ENCODE results near the gene GIMAP8.
"Not testable (repeated sequence)": the region's sequence is repeated elsewhere in the genome, so short reads cannot be mapped to it uniquely, and the experiment has no call there.

GIMAP8 gene

DNA sequence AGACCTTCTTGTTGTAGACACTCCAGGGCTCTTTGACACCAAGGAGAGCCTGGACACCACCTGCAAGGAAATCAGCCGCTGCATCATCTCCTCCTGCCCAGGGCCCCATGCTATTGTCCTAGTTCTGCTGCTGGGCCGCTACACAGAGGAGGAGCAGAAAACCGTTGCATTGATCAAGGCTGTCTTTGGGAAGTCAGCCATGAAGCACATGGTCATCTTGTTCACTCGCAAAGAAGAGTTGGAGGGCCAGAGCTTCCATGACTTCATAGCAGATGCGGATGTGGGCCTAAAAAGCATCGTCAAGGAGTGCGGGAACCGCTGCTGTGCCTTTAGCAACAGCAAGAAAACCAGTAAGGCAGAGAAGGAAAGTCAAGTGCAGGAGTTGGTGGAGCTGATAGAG is 69.7 kb downstream of the GIMAP8 start:
- POLR2A ChIA-PET, result no interaction called here
- Histone ChIP-seq H3K4me1 (ENCODE audit: control insufficient read depth, insufficient read depth, low read length) (no peaks in the 10 kb centered on the region), H3K27ac (ENCODE audit: extremely low read depth, low read depth, low read length) (no peak overlapping the region), H3K36me3 (ENCODE audit: control insufficient read depth in 2 of 2, insufficient read depth in 1 of 2, low read length in 2 of 2) (no peaks in the 10 kb centered on the region), H3K9me3 (ENCODE audit: control insufficient read depth, insufficient read depth, low read depth, low read length) (no peaks in the 10 kb centered on the region), H3K4me3 (ENCODE audit: low read depth, low read length) (no peak overlapping the region)
- TF ChIP-seq ZNF169 (tag by site-specific recombination; IDR thresholded peaks at IDR 0.05), result no peak
- TF ChIP-seq, protein P1, sequence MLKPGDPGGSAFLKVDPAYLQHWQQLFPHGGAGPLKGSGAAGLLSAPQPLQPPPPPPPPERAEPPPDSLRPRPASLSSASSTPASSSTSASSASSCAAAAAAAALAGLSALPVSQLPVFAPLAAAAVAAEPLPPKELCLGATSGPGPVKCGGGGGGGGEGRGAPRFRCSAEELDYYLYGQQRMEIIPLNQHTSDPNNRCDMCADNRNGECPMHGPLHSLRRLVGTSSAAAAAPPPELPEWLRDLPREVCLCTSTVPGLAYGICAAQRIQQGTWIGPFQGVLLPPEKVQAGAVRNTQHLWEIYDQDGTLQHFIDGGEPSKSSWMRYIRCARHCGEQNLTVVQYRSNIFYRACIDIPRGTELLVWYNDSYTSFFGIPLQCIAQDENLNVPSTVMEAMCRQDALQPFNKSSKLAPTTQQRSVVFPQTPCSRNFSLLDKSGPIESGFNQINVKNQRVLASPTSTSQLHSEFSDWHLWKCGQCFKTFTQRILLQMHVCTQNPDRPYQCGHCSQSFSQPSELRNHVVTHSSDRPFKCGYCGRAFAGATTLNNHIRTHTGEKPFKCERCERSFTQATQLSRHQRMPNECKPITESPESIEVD (tag by site-specific recombination; IDR thresholded peaks at IDR 0.05), result no peak
- no peak for TF ChIP-seq ZNF140 (tag by site-specific recombination; IDR thresholded peaks at IDR 0.05)
- TF ChIP-seq ZNF626 (tag by site-specific recombination; IDR thresholded peaks at IDR 0.05), result no peak
- TF ChIP-seq ZNF610 (tag by site-specific recombination; IDR thresholded peaks at IDR 0.05; ENCODE audit: borderline replicate concordance), result no peak
- TF ChIP-seq KLF9 (tag by site-specific recombination; IDR thresholded peaks at IDR 0.05; ENCODE audit: low read depth), result no peak
- no peak for TF ChIP-seq ZNF341 (tag by site-specific recombination; IDR thresholded peaks at IDR 0.05; ENCODE audit: low read depth)
- no peak for TF ChIP-seq ZNF843 (tag by site-specific recombination; IDR thresholded peaks at IDR 0.05)
- TF ChIP-seq MZF1 (tag by site-specific recombination; IDR thresholded peaks at IDR 0.05; ENCODE audit: borderline replicate concordance), result no peak
- TF ChIP-seq ZNF2 (tag by site-specific recombination; IDR thresholded peaks at IDR 0.05), result no peak
- TF ChIP-seq ZNF664 (tag by site-specific recombination; IDR thresholded peaks at IDR 0.05), result no peak
- TF ChIP-seq ZNF560 (tag by site-specific recombination; IDR thresholded peaks at IDR 0.05; ENCODE audit: borderline replicate concordance), result no peak
- no peak for TF ChIP-seq ZNF112 (tag by site-specific recombination; IDR thresholded peaks at IDR 0.05)
- no peak for TF ChIP-seq ZNF670 (tag by site-specific recombination; IDR thresholded peaks at IDR 0.05; ENCODE audit: low read depth)
- TF ChIP-seq, protein P2, sequence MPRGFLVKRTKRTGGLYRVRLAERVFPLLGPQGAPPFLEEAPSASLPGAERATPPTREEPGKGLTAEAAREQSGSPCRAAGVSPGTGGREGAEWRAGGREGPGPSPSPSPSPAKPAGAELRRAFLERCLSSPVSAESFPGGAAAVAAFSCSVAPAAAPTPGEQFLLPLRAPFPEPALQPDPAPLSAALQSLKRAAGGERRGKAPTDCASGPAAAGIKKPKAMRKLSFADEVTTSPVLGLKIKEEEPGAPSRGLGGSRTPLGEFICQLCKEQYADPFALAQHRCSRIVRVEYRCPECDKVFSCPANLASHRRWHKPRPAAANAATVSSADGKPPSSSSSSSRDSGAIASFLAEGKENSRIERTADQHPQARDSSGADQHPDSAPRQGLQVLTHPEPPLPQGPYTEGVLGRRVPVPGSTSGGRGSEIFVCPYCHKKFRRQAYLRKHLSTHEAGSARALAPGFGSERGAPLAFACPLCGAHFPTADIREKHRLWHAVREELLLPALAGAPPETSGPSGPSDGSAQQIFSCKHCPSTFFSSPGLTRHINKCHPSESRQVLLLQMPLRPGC (tag by site-specific recombination; IDR thresholded peaks at IDR 0.05), result no peak
- no peak for TF ChIP-seq ZNF426 (tag by site-specific recombination; IDR thresholded peaks at IDR 0.05)
- no peak for TF ChIP-seq SP7 (tag by site-specific recombination; IDR thresholded peaks at IDR 0.05)
- TF ChIP-seq ZNF530 (tag by site-specific recombination; IDR thresholded peaks at IDR 0.05; ENCODE audit: low read depth), result no peak
- CTCF ChIA-PET, result no interaction called here

DNA sequence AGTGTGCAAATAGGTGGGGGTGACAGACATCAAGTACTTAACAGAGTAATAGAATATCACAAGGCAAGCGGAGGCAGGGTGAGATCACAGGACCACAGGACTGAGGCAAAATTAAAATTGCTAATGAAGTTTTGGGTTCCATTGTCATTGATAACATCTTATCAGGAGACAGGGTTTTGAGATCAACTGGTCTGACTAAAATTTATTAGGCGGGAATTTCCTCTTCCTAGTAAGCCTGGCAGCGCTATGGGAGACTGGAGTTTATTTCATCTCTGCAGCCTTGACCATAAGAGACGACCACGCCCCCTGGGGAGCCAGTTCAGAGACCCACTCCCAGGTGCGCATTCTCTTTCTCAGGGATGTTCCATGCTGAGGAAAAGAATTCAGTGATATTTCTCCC is 72.5 kb downstream of the GIMAP8 start:
- H3K36me3 ChIP-seq (ENCODE audit: control insufficient read depth in 2 of 2, insufficient read depth in 1 of 2, low read length in 2 of 2); H3K27ac ChIP-seq (ENCODE audit: extremely low read depth, low read depth, low read length); POLR2A ChIA-PET; H3K4me1 ChIP-seq (ENCODE audit: control insufficient read depth, insufficient read depth, low read length); H3K9me3 ChIP-seq (ENCODE audit: control insufficient read depth, insufficient read depth, low read depth, low read length); CTCF ChIA-PET; H3K4me3 ChIP-seq (ENCODE audit: low read depth, low read length): not testable (repeated sequence)

DNA sequence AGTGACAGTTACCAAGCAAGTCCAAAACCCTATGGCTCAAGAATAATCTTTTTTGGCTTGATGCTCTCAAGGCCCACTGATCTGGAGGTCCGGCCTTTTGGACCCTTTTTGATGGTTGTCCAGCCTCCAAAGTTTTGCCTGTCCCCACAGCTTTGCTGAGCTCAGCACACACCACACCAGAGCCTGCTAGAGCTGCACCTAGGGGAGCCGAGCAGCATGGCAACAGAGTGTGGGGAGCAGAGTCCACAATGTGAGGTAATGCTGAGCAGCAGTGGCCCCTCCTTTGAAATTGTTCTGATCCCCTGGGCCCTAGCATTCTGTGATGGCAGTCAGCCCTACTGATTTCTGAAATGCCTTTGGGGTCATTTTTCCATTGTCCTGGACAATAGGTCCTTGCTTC is 73.6 kb downstream of the GIMAP8 start:
- ChIA-PET POLR2A (no interaction called here), CTCF (no interaction called here)
- H3K9me3 ChIP-seq (ENCODE audit: control insufficient read depth, insufficient read depth, low read depth, low read length), result no peaks in the 10 kb centered on the region
- H3K4me3 ChIP-seq (ENCODE audit: low read depth, low read length), result no peak overlapping the region
- H3K4me1 ChIP-seq (ENCODE audit: control insufficient read depth, insufficient read depth, low read length), result no peaks in the 10 kb centered on the region
- H3K36me3 ChIP-seq (ENCODE audit: control insufficient read depth in 2 of 2, insufficient read depth in 1 of 2, low read length in 2 of 2), result no peaks in the 10 kb centered on the region
- no peak overlapping the region for H3K27ac ChIP-seq (ENCODE audit: extremely low read depth, low read depth, low read length)
- TF ChIP-seq SCRT2 (tag by site-specific recombination; IDR thresholded peaks at IDR 0.05) (no peak), ZNF561 (tag by site-specific recombination; IDR thresholded peaks at IDR 0.05; ENCODE audit: borderline replicate concordance) (no peak), ZSCAN16 (tag by site-specific recombination; IDR thresholded peaks at IDR 0.05) (no peak), ZFP37 (tag by site-specific recombination; IDR thresholded peaks at IDR 0.05) (no peak)
- TF ChIP-seq, protein P3, sequence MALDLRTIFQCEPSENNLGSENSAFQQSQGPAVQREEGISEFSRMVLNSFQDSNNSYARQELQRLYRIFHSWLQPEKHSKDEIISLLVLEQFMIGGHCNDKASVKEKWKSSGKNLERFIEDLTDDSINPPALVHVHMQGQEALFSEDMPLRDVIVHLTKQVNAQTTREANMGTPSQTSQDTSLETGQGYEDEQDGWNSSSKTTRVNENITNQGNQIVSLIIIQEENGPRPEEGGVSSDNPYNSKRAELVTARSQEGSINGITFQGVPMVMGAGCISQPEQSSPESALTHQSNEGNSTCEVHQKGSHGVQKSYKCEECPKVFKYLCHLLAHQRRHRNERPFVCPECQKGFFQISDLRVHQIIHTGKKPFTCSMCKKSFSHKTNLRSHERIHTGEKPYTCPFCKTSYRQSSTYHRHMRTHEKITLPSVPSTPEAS (tag by site-specific recombination; IDR thresholded peaks at IDR 0.05), result no peak
- TF ChIP-seq, protein P4, sequence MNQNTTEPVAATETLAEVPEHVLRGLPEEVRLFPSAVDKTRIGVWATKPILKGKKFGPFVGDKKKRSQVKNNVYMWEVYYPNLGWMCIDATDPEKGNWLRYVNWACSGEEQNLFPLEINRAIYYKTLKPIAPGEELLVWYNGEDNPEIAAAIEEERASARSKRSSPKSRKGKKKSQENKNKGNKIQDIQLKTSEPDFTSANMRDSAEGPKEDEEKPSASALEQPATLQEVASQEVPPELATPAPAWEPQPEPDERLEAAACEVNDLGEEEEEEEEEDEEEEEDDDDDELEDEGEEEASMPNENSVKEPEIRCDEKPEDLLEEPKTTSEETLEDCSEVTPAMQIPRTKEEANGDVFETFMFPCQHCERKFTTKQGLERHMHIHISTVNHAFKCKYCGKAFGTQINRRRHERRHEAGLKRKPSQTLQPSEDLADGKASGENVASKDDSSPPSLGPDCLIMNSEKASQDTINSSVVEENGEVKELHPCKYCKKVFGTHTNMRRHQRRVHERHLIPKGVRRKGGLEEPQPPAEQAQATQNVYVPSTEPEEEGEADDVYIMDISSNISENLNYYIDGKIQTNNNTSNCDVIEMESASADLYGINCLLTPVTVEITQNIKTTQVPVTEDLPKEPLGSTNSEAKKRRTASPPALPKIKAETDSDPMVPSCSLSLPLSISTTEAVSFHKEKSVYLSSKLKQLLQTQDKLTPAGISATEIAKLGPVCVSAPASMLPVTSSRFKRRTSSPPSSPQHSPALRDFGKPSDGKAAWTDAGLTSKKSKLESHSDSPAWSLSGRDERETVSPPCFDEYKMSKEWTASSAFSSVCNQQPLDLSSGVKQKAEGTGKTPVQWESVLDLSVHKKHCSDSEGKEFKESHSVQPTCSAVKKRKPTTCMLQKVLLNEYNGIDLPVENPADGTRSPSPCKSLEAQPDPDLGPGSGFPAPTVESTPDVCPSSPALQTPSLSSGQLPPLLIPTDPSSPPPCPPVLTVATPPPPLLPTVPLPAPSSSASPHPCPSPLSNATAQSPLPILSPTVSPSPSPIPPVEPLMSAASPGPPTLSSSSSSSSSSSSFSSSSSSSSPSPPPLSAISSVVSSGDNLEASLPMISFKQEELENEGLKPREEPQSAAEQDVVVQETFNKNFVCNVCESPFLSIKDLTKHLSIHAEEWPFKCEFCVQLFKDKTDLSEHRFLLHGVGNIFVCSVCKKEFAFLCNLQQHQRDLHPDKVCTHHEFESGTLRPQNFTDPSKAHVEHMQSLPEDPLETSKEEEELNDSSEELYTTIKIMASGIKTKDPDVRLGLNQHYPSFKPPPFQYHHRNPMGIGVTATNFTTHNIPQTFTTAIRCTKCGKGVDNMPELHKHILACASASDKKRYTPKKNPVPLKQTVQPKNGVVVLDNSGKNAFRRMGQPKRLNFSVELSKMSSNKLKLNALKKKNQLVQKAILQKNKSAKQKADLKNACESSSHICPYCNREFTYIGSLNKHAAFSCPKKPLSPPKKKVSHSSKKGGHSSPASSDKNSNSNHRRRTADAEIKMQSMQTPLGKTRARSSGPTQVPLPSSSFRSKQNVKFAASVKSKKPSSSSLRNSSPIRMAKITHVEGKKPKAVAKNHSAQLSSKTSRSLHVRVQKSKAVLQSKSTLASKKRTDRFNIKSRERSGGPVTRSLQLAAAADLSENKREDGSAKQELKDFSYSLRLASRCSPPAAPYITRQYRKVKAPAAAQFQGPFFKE (tag by site-specific recombination; IDR thresholded peaks at IDR 0.05; ENCODE audit: borderline replicate concordance), result no peak

All from HEK293 (cell line).